ENCODE results near the gene PREX1. TPM values are rescaled to one million over a fixed set of nuclear protein-coding genes. Genes with fewer than 3 reads are reported as not detected.

Gene PREX1
- total RNA-seq, 1 donor from 2014 or later, result 66.0 TPM

- intact Hi-C loops (cut with DNase I), result no loop called here
These were observed 242.5 kb downstream of the PREX1 start for GRCh38 chr20:48585061-48585870.

GRCh38 chr20:48584391-48585060 is 243.3 kb downstream of the PREX1 start:
- Histone ChIP-seq H3K27me3 (peaks cover 12% of the 10 kb centered on the region), H3K4me1 (no peaks in the 10 kb centered on the region), H3K4me3 (no peak overlapping the region), H3K36me3 (no peaks in the 10 kb centered on the region), H3K27ac (no peak overlapping the region), H3K9me3 (no peaks in the 10 kb centered on the region)
- peak; percentile 0 for DNase-seq
- intact Hi-C loops (cut with DNase I), result no loop called here
- ATAC-seq, result no peak
- no peak for TF ChIP-seq CTCF (IDR thresholded peaks at IDR 0.05)

More at GRCh38 chr20:48585061-48585870, 242.5 kb downstream of the PREX1 start:
- Histone ChIP-seq H3K27me3 (peaks cover 12% of the 10 kb centered on the region), H3K9me3 (no peaks in the 10 kb centered on the region), H3K4me1 (no peaks in the 10 kb centered on the region), H3K27ac (no peak overlapping the region), H3K4me3 (no peak overlapping the region), H3K36me3 (no peaks in the 10 kb centered on the region)
- no peak for DNase-seq
- TF ChIP-seq CTCF (IDR thresholded peaks at IDR 0.05), result no peak
- ATAC-seq, result no peak

- TF ChIP-seq CTCF (IDR thresholded peaks at IDR 0.05), result no peak
- intact Hi-C loops (cut with DNase I), result no loop called here
- Histone ChIP-seq H3K27ac (no peak overlapping the region), H3K27me3 (peaks cover 12% of the 10 kb centered on the region), H3K4me3 (no peak overlapping the region), H3K4me1 (no peaks in the 10 kb centered on the region), H3K36me3 (no peaks in the 10 kb centered on the region), H3K9me3 (no peaks in the 10 kb centered on the region)
- ATAC-seq (no peak), DNase-seq (peak; percentile 21)
These were observed 244.0 kb downstream of the PREX1 start for GRCh38 chr20:48583801-48584200.

- Histone ChIP-seq H3K27ac (no peak overlapping the region), H3K4me1 (no peaks in the 10 kb centered on the region), H3K9me3 (no peaks in the 10 kb centered on the region), H3K4me3 (no peak overlapping the region), H3K36me3 (no peaks in the 10 kb centered on the region), H3K27me3 (peaks cover 12% of the 10 kb centered on the region)
- intact Hi-C loops (cut with DNase I), result no loop called here
- TF ChIP-seq CTCF (IDR thresholded peaks at IDR 0.05), result no peak
- DNase-seq (no peak), ATAC-seq (no peak)
These were observed 244.6 kb downstream of the PREX1 start for GRCh38 chr20:48583171-48583570.

GRCh38 chr20:48582673-48582985 is 245.2 kb downstream of the PREX1 start:
- ATAC-seq, result no peak
- H3K4me1 ChIP-seq, result no peaks in the 10 kb centered on the region
- H3K36me3 ChIP-seq, result no peaks in the 10 kb centered on the region
- no peak for DNase-seq
- no peak overlapping the region for H3K4me3 ChIP-seq
- no peak overlapping the region for H3K27ac ChIP-seq
- intact Hi-C loops (cut with DNase I), result no loop called here
- H3K9me3 ChIP-seq, result no peaks in the 10 kb centered on the region
- no peak for TF ChIP-seq CTCF (IDR thresholded peaks at IDR 0.05)
- H3K27me3 ChIP-seq, result peaks cover 12% of the 10 kb centered on the region

All from upper lobe of right lung (tissue), 1 donor.